Activated CD8-positive, alpha-beta memory T cell treated with anti-CD3 and anti-CD28 coated beads, Interleukin-2, amount 50 U/mL, for 24 hours (primary cell): ENCODE results near the gene DNAJB6.

Source experiments
- DNase-seq: peaks from one replicate; pipeline ENCODE4 v3.0.0-alpha.2; 2020; ENCODE audit errors: extremely low read depth

The DNAJB6 gene

GRCh38 chr7:157465891-157466866, 129.4 kb downstream of the DNAJB6 start:
- no peak for DNase-seq

- DNase-seq, result no peak
These were observed 130.1 kb downstream of the DNAJB6 start for GRCh38 chr7:157466867-157467261.
